Mucosa of gallbladder (tissue), 1 donor: ENCODE data around the gene ASB8. TPM values are rescaled to one million over a fixed set of nuclear protein-coding genes. Genes with fewer than 3 reads are reported as not detected.
A peak's percentile ranks its signal among the peaks of the same experiment; 100 is the strongest.
"Not testable (repeated sequence)": the region's sequence is repeated elsewhere in the genome, so short reads cannot be mapped to it uniquely, and the experiment has no call there.

Experiments
- DNase-seq: peaks from one replicate; pipeline ENCODE4 v3.0.0-alpha.2; 2020; ENCODE audit warnings: low spot score
- total RNA-seq: library from RNA; stranded (reverse); gene quantifications from one replicate; pipeline ENCODE4 v1.2.1, GENCODE V29; 2021
- donor health status: DM: no; HTN: no; CAD: no.

Gene ASB8
- total RNA-seq, 1 donor from 2014 or later: 39.5 TPM

GRCh38 chr12:48183091-48183875 is 26.0 kb upstream of the ASB8 start, which contains the start of gene CCDC184:
CCDC184 (plus strand) TSS chr12:48183644; CDS start chr12:48184123, 479 bp downstream.
- DNase-seq: peak; percentile 76

- DNase-seq: no peak
Observed at GRCh38 chr12:48182631-48183030, 25.3 kb upstream of the ASB8 start.

GRCh38 chr12:48180857-48181495 is 23.7 kb upstream of the ASB8 start:
- no peak for DNase-seq

- no peak for DNase-seq
Observed at GRCh38 chr12:48180424-48180823, 23.1 kb upstream of the ASB8 start.

- no peak for DNase-seq
Observed at GRCh38 chr12:48179466-48179865, 22.2 kb upstream of the ASB8 start.

- no peak for DNase-seq
Observed at GRCh38 chr12:48177982-48178381, 20.7 kb upstream of the ASB8 start.

- DNase-seq: no peak
Observed at GRCh38 chr12:48176417-48176751, 19.1 kb upstream of the ASB8 start.

- no peak for DNase-seq
Observed at GRCh38 chr12:48175613-48176416, 18.5 kb upstream of the ASB8 start.

GRCh38 chr12:48169011-48169410 is 11.7 kb upstream of the ASB8 start:
- DNase-seq: no peak

GRCh38 chr12:48165089-48165981 is 8.0 kb upstream of the ASB8 start:
- DNase-seq: no peak

GRCh38 chr12:48164451-48164850 is 7.1 kb upstream of the ASB8 start:
- DNase-seq: no peak

GRCh38 chr12:48163150-48163747 is 5.9 kb upstream of the ASB8 start:
- no peak for DNase-seq

GRCh38 chr12:48160807-48161206 is 3.5 kb upstream of the ASB8 start:
- no peak for DNase-seq

- DNase-seq: no peak
Observed at GRCh38 chr12:48160046-48160445, 2.7 kb upstream of the ASB8 start.

GRCh38 chr12:48157889-48158370 is 615 bp upstream of the ASB8 start:
- DNase-seq: no peak

- DNase-seq: no peak
Observed at GRCh38 chr12:48156652-48157017, 680 bp downstream of the ASB8 start.

- DNase-seq: not testable (repeated sequence)
Observed at GRCh38 chr12:48155786-48156185, 1.5 kb downstream of the ASB8 start.

- DNase-seq: no peak
Observed at GRCh38 chr12:48151103-48151771, 6.1 kb downstream of the ASB8 start.

- no peak for DNase-seq
Observed at GRCh38 chr12:48145981-48146380, 11.3 kb downstream of the ASB8 start.

GRCh38 chr12:48143898-48144297 is 13.4 kb downstream of the ASB8 start:
- DNase-seq: no peak
